ENCODE results near the gene GINM1. TPM values are rescaled to one million over a fixed set of nuclear protein-coding genes. Genes with fewer than 3 reads are reported as not detected.

GINM1 gene
- polyA plus RNA-seq (2013, experiment 1 of 4) = 25.2 TPM
- 24.6 TPM for polyA plus RNA-seq (2013, experiment 2 of 4)
- polyA plus RNA-seq (2013, experiment 3 of 4) = 24.3 TPM
- polyA plus RNA-seq (2013, experiment 4 of 4) = 27.8 TPM

DNA sequence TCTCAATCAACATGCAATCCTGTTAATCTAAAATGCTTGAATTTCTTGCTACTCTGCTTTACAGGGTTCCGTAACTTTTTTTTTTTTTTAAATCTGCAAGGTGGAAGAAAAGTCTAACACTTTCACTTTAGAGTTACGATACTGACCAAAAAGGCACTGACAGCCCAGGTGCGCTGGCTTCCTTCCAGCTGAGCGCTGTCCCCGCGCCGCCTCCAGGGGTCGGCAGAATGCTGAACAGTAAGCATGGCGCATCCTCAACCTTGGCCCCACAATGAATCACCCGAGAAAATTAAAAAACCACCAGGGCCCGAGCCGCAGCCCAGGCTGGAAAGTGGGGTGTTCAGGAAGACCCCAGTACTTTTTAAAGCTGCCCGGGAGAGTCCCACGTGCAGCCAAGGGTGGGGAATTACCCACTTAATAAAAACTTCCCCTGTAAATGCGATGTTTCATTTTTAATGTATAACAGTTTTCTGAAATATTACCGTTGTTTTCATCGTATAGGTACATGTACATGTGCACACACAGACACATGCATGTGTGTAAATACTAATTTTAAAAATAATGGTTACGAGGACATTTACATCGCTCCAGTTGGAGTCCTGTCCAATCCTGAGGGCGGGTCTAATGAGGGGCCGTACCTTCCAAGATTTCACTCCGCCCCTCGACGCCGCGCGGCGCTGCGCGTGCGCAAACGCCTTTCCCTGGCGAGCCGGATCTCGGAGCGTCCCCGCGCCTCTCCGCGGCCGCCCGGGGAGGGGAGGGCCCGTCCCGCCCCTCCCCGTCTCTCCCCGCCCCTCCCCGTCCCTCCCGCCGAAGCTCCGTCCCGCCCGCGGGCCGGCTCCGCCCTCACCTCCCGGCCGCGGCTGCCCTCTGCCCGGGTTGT is at the start of gene GINM1:
TSS of gene GINM1 (plus strand) at position 849 of the 883 bp plus-strand sequence. CDS start 40 bp downstream, outside the sequence.
- Histone ChIP-seq H3K27ac (ENCODE audit: insufficient read depth, low read depth, low read length, poor library complexity, severe bottlenecking) (peak within 1 kb of the TSS; percentile 51), H3K27me3 (ENCODE audit: control insufficient read depth, insufficient read depth, low read length, poor library complexity, severe bottlenecking) (peaks cover 12% of the 10 kb centered on the region), H3K4me3 (ENCODE audit: insufficient read depth, low read depth, low read length) (peak within 1 kb of the TSS; percentile 85), H3K9me3 (ENCODE audit: control insufficient read depth, low read length) (no peaks in the 10 kb centered on the region), H3K36me3 (ENCODE audit: control insufficient read depth, insufficient read depth, low read length) (no peaks in the 10 kb centered on the region), H3K4me1 (ENCODE audit: control insufficient read depth, insufficient read depth, low read length) (no peaks in the 10 kb centered on the region)
- 0 to 1% methylated on average over 51 to 58 of the region's 59 CpGs for WGBS, 2 experiments

DNA sequence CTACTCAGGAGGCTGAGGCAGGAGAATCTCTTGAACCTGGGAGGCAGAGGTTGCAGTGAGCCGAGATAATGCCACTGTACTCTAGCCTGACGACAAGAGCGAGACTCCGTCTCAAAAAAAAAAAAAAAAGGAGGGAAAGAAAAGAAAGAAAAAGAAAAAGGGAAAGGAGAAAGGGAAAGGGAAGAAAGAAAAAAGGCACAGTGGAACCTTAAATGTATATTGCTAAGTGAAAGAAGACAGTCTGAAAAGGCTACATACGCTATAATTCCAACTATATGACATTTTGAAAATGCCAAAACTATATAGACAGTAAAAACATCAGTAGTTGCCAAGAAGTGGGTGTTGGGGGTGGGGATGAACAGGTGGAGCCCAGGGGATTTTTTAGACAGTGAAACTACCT is 36.5 kb upstream of the GINM1 start:
- H3K27ac ChIP-seq (ENCODE audit: insufficient read depth, low read depth, low read length, poor library complexity, severe bottlenecking) = no peak overlapping the region
- no peak overlapping the region for H3K4me3 ChIP-seq (ENCODE audit: insufficient read depth, low read depth, low read length)
- H3K4me1 ChIP-seq (ENCODE audit: control insufficient read depth, insufficient read depth, low read length) = no peaks in the 10 kb centered on the region
- WGBS, 2 experiments = 90 to 95% methylated on average over 4 to 5 of the region's 5 CpGs
- no peaks in the 10 kb centered on the region for H3K27me3 ChIP-seq (ENCODE audit: control insufficient read depth, insufficient read depth, low read length, poor library complexity, severe bottlenecking)
- no peaks in the 10 kb centered on the region for H3K9me3 ChIP-seq (ENCODE audit: control insufficient read depth, low read length)
- H3K36me3 ChIP-seq (ENCODE audit: control insufficient read depth, insufficient read depth, low read length) = peaks cover 22% of the 10 kb centered on the region

GRCh38 chr6:149534742-149535141 is 31.4 kb upstream of the GINM1 start:
- Histone ChIP-seq H3K9me3 (ENCODE audit: control insufficient read depth, low read length) (no peaks in the 10 kb centered on the region), H3K27ac (ENCODE audit: insufficient read depth, low read depth, low read length, poor library complexity, severe bottlenecking) (no peak overlapping the region), H3K4me3 (ENCODE audit: insufficient read depth, low read depth, low read length) (no peak overlapping the region), H3K36me3 (ENCODE audit: control insufficient read depth, insufficient read depth, low read length) (peaks cover 34% of the 10 kb centered on the region), H3K4me1 (ENCODE audit: control insufficient read depth, insufficient read depth, low read length) (no peaks in the 10 kb centered on the region), H3K27me3 (ENCODE audit: control insufficient read depth, insufficient read depth, low read length, poor library complexity, severe bottlenecking) (no peaks in the 10 kb centered on the region)
- 100% methylated on average over 1 of the region's 1 CpG; no CpG with 5 or more reads in 1 of the 2 experiments for WGBS, 2 experiments

GRCh38 chr6:149541139-149541538 is 25.0 kb upstream of the GINM1 start:
- Histone ChIP-seq H3K4me1 (ENCODE audit: control insufficient read depth, insufficient read depth, low read length) (peaks cover 11% of the 10 kb centered on the region), H3K27ac (ENCODE audit: insufficient read depth, low read depth, low read length, poor library complexity, severe bottlenecking) (no peak overlapping the region), H3K36me3 (ENCODE audit: control insufficient read depth, insufficient read depth, low read length) (peaks cover 17% of the 10 kb centered on the region), H3K9me3 (ENCODE audit: control insufficient read depth, low read length) (no peaks in the 10 kb centered on the region), H3K4me3 (ENCODE audit: insufficient read depth, low read depth, low read length) (no peak overlapping the region), H3K27me3 (ENCODE audit: control insufficient read depth, insufficient read depth, low read length, poor library complexity, severe bottlenecking) (no peaks in the 10 kb centered on the region)
- WGBS, 2 experiments = no CpG with 5 or more reads among the region's 2 CpGs

- no peak overlapping the region for H3K27ac ChIP-seq (ENCODE audit: insufficient read depth, low read depth, low read length, poor library complexity, severe bottlenecking)
- 36 to 44% methylated on average over 12 of the region's 12 CpGs for WGBS, 2 experiments
- H3K27me3 ChIP-seq (ENCODE audit: control insufficient read depth, insufficient read depth, low read length, poor library complexity, severe bottlenecking) = peaks cover 5% of the 10 kb centered on the region
- no peaks in the 10 kb centered on the region for H3K36me3 ChIP-seq (ENCODE audit: control insufficient read depth, insufficient read depth, low read length)
- H3K9me3 ChIP-seq (ENCODE audit: control insufficient read depth, low read length) = no peaks in the 10 kb centered on the region
- peak overlapping the region; percentile 83 for H3K4me3 ChIP-seq (ENCODE audit: insufficient read depth, low read depth, low read length)
- peaks cover 11% of the 10 kb centered on the region for H3K4me1 ChIP-seq (ENCODE audit: control insufficient read depth, insufficient read depth, low read length)
These were observed 21.4 kb upstream of the GINM1 start for GRCh38 chr6:149544646-149545257.

DNA sequence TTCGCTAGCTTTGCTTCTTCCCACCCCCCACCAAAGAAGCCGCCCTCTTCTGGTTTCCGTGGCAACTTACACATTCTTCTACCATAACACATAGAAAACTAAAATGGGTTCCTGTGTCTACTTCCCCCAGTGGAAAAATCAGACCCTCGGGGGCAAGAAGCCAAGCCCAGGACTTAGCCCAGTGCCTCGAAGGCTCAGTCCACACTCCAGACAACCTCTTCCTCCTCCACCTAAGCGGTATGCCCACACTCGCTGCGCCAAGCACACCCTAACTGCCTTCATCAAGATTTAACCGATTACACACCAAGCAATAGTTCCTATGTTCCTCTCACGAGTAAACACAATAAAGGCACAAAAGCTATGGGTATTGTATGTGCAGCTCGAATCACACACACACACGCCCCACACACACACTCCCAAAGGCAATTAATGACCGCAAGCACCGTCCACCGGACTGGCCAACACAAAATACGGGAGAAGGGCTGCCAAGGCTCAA is 20.9 kb upstream of the GINM1 start:
- H3K9me3 ChIP-seq (ENCODE audit: control insufficient read depth, low read length) = no peaks in the 10 kb centered on the region

DNA sequence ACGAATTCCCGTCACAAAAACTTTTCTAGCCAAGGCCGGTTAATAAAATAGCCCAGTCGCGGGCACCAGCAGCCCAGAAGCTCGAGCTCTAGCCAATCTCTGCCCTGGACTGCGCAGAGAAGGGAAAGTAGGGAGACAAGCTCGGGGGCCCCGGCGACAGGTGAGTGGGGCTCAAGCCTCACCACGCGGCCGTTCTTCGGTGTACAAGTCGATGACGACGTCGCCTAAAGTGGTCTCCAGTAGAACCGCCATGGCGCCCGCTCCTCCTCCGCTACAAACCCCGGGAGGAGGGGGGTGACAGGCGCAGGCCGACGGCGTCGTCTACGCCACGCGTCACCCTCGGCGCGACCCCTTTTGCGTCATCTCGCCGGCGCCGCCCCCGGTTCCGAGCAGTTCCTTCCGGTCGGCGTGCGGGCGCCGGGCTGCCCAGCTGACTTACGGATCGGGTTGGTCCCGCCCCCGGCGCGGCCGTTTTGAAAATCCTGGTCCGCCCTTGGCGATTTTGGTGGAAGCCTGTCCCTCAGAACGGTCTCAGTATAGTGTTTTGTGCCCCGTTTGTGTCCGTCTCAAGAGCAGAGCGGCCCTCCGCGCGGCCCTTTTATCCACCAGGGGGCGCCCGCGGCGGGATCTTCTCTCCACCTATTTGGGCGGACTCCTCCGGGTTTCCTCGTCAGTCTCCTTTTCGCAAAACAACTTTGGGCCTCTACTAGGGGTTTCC is 20.3 kb upstream of the GINM1 start, which contains the start of gene PPIL4:
TSS of gene PPIL4 (minus strand) at position 290 of the 718 bp plus-strand sequence. CDS start at position 252, 38 bp downstream.
- 0% methylated on average over 71 of the region's 71 CpGs for WGBS, 2 experiments
- Histone ChIP-seq H3K4me1 (ENCODE audit: control insufficient read depth, insufficient read depth, low read length) (peaks cover 11% of the 10 kb centered on the region), H3K9me3 (ENCODE audit: control insufficient read depth, low read length) (no peaks in the 10 kb centered on the region), H3K27ac (ENCODE audit: insufficient read depth, low read depth, low read length, poor library complexity, severe bottlenecking) (peak within 1 kb of the TSS; percentile 99), H3K4me3 (ENCODE audit: insufficient read depth, low read depth, low read length) (peak within 1 kb of the TSS; percentile 83), H3K27me3 (ENCODE audit: control insufficient read depth, insufficient read depth, low read length, poor library complexity, severe bottlenecking) (peaks cover 5% of the 10 kb centered on the region), H3K36me3 (ENCODE audit: control insufficient read depth, insufficient read depth, low read length) (no peaks in the 10 kb centered on the region)

More for the DNA sequence above, 20.9 kb upstream of the GINM1 start:
- 0% methylated on average over 16 of the region's 16 CpGs for WGBS, 2 experiments
- peaks cover 11% of the 10 kb centered on the region for H3K4me1 ChIP-seq (ENCODE audit: control insufficient read depth, insufficient read depth, low read length)
- H3K36me3 ChIP-seq (ENCODE audit: control insufficient read depth, insufficient read depth, low read length) = no peaks in the 10 kb centered on the region
- peak overlapping the region; percentile 99 for H3K27ac ChIP-seq (ENCODE audit: insufficient read depth, low read depth, low read length, poor library complexity, severe bottlenecking)
- peaks cover 5% of the 10 kb centered on the region for H3K27me3 ChIP-seq (ENCODE audit: control insufficient read depth, insufficient read depth, low read length, poor library complexity, severe bottlenecking)
- peak overlapping the region; percentile 83 for H3K4me3 ChIP-seq (ENCODE audit: insufficient read depth, low read depth, low read length)

DNA sequence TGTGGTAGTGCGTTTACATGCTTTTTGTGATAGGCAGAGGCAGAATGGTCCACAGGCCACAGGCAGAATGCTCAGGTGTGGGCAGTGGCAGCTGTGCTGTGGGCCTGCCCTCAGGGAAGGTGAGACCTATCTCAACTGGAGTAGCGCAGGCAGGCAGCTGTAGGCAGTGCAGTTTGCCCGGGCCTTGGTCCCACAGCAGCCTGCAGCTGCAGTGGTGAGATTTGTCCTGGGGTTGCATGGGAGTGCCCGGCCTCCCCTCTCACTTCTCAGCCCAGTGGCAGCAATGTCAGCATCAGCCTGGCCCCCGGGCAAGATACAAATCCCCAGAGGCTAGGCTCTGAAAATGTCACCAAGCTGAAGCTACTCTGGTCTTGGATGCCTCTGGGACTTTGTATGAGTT is 14.3 kb upstream of the GINM1 start:
- Histone ChIP-seq H3K27ac (ENCODE audit: insufficient read depth, low read depth, low read length, poor library complexity, severe bottlenecking) (no peak overlapping the region), H3K9me3 (ENCODE audit: control insufficient read depth, low read length) (no peaks in the 10 kb centered on the region), H3K4me1 (ENCODE audit: control insufficient read depth, insufficient read depth, low read length) (no peaks in the 10 kb centered on the region), H3K27me3 (ENCODE audit: control insufficient read depth, insufficient read depth, low read length, poor library complexity, severe bottlenecking) (peaks cover 5% of the 10 kb centered on the region), H3K4me3 (ENCODE audit: insufficient read depth, low read depth, low read length) (no peak overlapping the region), H3K36me3 (ENCODE audit: control insufficient read depth, insufficient read depth, low read length) (no peaks in the 10 kb centered on the region)
- WGBS, 2 experiments = 88 to 89% methylated on average over 5 of the region's 5 CpGs

DNA sequence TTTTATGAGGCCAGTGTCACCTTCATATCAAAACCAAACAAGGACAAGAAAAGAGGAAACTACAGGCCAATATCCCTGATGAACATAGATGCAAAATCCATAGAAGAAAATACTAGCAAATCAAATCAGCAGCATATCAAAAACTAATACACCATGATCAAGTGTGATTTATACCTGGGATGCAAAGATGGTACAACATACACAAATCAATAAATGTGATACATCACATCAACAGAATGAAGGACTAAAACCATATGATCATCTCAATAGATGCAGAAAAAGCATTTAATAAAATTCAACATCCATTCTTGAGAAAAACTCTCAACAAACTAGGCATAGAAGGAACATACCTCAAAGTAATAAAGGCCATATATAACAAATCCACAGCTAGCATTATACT is 8.1 kb upstream of the GINM1 start:
- Histone ChIP-seq H3K4me3 (ENCODE audit: insufficient read depth, low read depth, low read length) (no peak overlapping the region), H3K27me3 (ENCODE audit: control insufficient read depth, insufficient read depth, low read length, poor library complexity, severe bottlenecking) (peaks cover 19% of the 10 kb centered on the region), H3K27ac (ENCODE audit: insufficient read depth, low read depth, low read length, poor library complexity, severe bottlenecking) (no peak overlapping the region), H3K36me3 (ENCODE audit: control insufficient read depth, insufficient read depth, low read length) (no peaks in the 10 kb centered on the region), H3K4me1 (ENCODE audit: control insufficient read depth, insufficient read depth, low read length) (no peaks in the 10 kb centered on the region), H3K9me3 (ENCODE audit: control insufficient read depth, low read length) (no peaks in the 10 kb centered on the region)
